22Rv1 (cell line): ENCODE results near the gene NBEAL1.

Source experiments
- ZFX ChIP-seq: fragments of 450-650 bp; IDR thresholded peaks from 2 replicates; pipeline ENCODE4 v1.6.1; 2017; ENCODE audit warnings: antibody characterized with exemption, borderline replicate concordance
- TF ChIP-seq, protein P1 (sequence below): fragments of 450-650 bp; IDR thresholded peaks from 2 replicates; pipeline ENCODE4 v1.5.1; 2017; ENCODE audit warnings: mild to moderate bottlenecking

DNA sequence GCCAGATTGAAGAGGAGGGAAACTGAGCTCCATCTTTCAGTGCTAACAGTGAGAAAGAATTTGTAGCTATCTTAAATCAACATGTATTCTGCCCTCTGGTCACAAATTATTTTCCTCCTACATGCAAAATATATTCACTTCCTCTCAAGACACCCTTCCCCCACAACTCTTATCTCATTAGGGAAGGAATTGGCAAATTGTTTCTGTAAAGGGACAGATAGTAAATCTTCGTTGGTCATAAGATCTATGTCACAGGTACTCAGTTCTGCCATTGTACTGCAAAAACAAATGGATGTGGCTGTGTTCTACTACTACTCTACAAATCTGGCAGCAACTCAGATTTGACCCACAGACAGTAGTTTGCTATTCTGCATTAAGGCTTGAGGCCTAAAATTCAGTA, 171.2 kb downstream of the NBEAL1 start:
- TF ChIP-seq, protein P1, sequence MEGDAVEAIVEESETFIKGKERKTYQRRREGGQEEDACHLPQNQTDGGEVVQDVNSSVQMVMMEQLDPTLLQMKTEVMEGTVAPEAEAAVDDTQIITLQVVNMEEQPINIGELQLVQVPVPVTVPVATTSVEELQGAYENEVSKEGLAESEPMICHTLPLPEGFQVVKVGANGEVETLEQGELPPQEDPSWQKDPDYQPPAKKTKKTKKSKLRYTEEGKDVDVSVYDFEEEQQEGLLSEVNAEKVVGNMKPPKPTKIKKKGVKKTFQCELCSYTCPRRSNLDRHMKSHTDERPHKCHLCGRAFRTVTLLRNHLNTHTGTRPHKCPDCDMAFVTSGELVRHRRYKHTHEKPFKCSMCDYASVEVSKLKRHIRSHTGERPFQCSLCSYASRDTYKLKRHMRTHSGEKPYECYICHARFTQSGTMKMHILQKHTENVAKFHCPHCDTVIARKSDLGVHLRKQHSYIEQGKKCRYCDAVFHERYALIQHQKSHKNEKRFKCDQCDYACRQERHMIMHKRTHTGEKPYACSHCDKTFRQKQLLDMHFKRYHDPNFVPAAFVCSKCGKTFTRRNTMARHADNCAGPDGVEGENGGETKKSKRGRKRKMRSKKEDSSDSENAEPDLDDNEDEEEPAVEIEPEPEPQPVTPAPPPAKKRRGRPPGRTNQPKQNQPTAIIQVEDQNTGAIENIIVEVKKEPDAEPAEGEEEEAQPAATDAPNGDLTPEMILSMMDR, result no peak
- no peak for TF ChIP-seq ZFX
